NCI-H2227 treated with DMSO at 0.1 percent for 48 hours (cell line): ENCODE data around the gene UBE2J2.

Experiments used
- DNase-seq: peaks from one replicate; lab custom pipeline; 2025; lab: John Stamatoyannopoulos, UW

UBE2J2 gene

GRCh38 chr1:1211541-1212441 is 61.9 kb downstream of the UBE2J2 start:
- no peak for DNase-seq

GRCh38 chr1:1210726-1211540 is 62.7 kb downstream of the UBE2J2 start:
- no peak for DNase-seq

- DNase-seq = no peak
These were observed 64.8 kb downstream of the UBE2J2 start for GRCh38 chr1:1208713-1209433.

- no peak for DNase-seq
These were observed 66.1 kb downstream of the UBE2J2 start for GRCh38 chr1:1207571-1207892.

- no peak for DNase-seq
These were observed 66.6 kb downstream of the UBE2J2 start for GRCh38 chr1:1206966-1207531.

- no peak for DNase-seq
These were observed 67.2 kb downstream of the UBE2J2 start, which contains the start of gene TNFRSF18 for GRCh38 chr1:1206376-1206965. TNFRSF18 (minus strand) TSS chr1:1206592; CDS start chr1:1206571, 21 bp downstream.

- DNase-seq = no peak
These were observed 67.8 kb downstream of the UBE2J2 start for GRCh38 chr1:1205769-1206375.

- DNase-seq = no peak
These were observed 68.5 kb downstream of the UBE2J2 start for GRCh38 chr1:1204998-1205768.

- DNase-seq = no peak
These were observed 69.2 kb downstream of the UBE2J2 start for GRCh38 chr1:1204425-1204920.
